HG03108 (cell line): Measurements from ENCODE around the gene RACK1.
"Not testable (repeated sequence)": the region's sequence is repeated elsewhere in the genome, so short reads cannot be mapped to it uniquely, and the experiment has no call there.

ENCODE experiments used
- ATAC-seq: cut with Tn5 transposase; IDR thresholded peaks from one replicate; pipeline ENCODE4 v1.9.1; 2021; ENCODE audit warnings: moderate library complexity; ENCODE audit not compliant: unreplicated experiment

RACK1 gene

DNA sequence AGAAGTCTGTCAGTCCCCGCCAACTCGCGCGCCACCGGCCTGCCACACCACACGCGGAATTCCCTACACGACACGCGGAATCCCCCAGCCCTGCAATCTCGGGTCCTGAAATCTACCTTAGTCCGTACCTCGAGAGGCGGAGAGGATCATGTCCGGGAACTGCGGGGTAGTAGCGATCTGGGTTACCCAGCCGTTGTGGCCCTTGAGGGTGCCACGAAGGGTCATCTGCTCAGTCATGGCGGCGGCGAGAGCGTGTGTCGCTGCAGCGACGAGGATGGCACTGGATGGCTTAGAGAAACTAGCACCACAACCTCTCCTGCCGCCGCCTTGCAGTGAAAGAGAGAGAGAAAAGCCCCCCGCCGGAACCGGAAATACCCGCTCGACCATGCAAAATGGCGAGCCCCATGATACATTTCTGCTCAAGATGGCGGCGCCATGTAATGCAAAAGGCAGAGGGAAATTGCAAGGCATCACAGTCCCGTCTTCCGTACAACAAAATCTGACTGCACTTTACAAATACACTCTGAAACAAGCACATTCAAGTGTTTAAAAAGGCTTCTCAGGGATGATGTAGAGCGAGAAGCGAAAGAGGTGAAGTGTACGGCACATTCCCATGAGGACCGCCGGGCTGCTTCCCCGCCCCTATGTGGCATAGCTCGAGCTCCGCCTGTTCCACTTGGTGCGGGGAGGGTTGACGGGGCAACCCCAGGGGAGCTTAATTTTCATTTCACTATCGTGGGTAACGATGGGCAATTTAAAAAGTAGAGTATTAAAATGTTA, at the start of gene RACK1:
TSS of gene RACK1 (minus strand) at position 343 of the 780 bp plus-strand sequence. CDS start at position 237, 106 bp downstream.
- ATAC-seq = peak; percentile 62

DNA sequence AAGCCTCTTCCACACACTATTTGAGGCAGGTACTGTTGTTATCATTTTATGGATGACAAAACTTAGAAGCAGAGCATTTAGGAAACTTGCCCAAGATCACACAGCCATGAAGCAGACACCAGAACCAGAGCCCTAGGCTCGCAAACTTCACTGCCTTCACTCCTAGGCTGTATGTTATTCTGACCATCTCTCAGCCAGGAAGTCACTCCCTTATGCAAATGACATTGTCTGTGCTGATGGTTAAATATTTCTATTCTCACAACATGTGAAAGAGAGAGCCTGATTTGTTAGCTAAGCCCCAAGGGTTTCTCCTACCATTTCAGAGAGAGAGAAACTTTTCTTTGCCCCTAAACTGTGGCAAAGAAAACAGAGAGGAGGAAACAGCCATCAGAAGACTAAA, 43.6 kb upstream of the RACK1 start:
- peak; percentile 76 for ATAC-seq

DNA sequence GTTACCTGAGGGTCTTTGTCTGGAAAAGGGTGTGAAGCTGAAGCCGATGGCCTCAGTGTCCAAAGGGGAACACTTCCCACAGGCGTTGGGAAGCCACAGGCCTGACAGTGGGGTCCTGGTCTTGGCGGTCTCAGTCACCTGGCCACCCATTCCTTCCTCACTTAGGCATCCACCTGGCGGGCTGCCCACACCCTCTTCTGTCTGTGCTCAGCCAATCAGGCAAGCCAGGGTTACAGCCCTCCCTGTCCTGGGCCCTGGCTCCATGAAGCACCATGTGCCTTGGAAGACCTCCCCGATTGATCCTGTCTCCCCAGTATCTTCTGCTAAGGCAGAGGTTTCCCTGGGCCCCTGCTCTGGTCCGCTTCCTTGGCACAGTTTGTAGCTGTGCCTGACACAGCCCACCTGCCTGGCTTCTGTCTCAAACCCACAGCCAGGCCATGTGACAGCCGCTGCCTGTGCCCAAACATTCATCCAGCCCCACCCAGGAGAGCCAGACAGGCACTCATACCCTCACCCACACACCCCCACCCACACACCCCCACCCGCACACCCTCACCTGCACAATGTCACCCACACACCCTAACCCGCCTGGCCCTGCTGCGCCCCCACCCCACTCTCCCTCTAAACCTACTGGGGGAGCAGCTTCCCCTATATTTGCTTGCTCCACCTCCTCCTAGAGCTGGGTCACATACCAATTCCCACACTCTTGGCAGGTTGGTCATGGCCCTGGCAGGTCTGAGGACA, 42.4 kb upstream of the RACK1 start:
- not testable (repeated sequence) for ATAC-seq

DNA sequence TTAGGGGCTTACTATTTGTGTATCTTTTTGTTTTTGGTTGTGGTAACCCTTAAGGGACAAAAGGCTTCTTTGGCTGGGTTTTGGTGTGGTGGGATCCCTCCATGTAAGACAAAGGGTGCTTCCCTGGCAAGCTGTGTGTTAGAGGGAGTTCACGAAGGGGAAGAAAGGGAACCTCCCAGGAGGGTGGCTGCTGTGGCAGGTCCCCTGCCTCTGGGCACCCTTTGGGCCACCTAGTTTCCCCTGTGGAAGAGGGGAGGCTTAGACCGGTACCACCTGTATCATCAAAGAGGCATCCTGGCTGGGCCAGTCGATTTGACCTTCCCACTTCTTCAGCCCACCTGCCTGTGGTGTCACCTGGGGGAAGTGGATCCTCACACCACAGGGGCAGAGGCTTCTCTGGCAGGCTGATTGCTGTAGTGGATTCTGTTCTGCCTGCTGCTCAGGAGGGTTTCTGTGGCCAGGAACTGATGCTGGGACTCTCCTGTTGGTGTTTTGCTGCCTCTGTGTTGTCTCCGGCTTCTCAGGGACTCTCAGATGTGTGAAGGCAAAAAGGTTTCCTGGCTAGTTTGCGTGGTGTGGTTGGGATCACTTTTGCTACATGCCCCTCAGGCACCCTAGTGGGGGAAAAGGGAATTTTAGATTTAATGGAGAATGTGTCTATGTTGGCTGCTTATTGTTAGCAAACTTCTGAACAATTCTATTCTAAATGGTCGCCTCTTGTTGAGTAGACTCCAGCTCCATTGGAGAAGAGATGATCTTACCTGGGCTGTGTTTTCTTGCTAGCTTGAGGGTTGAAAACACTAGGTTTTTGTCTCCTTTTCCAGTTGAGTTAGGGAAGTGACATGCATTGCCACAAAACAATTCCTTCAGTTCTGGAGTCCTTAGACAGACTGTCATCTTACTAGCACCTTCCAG, 40.4 kb upstream of the RACK1 start:
- not testable (repeated sequence) for ATAC-seq

DNA sequence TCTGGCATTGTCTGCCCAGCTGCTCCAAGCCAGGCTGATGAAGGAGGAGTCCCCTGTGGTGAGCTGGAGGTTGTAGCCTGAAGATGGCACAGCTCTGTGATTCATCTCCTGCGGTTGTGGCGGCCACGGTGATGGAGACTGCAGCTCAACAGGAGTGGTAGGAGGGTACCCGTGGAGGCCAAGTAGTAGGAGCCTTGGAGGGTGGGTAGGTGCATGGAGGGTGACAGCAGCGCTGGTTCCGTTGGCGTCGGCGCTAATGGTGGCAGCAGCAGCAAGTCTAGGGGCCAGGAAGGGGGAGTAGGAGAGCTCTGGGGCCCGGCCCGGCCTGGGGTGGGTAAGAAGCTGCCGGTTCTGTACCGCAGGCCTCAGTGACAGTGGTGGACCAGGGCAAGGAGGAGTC, 39.6 kb upstream of the RACK1 start:
- no peak for ATAC-seq

DNA sequence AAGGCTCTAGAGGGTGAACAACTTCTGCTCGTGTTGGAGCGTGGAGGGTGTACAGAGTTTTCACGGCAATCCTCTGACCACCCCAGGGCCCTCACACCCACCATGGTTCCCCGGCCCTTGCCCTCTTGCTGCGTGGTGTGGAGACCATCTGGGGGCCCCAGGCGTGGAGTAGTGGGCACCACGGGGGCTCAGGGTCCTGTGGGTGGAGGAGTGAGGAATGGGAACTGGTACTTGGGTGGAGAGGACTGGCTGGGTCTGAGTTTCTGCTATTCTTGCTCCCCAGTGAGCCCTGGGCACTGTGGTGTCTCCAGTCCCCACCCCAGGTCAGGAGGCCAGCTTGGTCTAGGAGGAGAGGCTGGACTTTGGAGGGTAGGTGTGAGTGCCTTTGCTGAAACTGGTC, 39.2 kb upstream of the RACK1 start:
- no peak for ATAC-seq

DNA sequence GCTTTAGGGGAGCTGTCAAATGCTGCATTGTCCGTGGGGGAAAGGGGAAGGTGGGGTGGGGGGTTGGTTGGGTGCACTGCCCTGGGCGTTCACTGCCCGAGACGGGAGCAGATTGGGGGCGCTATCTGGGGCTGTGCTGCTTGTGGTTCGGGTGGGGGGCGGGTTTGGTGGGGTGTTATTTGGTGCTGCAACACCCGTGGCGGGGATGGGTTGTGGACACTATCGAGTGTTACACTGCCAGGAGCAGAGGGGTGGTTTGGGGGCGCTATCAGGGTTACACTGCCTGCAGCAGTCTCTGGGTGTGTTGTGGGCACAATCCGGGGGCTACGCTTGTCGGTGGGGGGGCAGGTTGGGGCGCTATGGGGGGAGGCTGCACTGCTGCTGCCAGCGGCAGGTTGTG, 38.7 kb upstream of the RACK1 start:
- not testable (repeated sequence) for ATAC-seq

DNA sequence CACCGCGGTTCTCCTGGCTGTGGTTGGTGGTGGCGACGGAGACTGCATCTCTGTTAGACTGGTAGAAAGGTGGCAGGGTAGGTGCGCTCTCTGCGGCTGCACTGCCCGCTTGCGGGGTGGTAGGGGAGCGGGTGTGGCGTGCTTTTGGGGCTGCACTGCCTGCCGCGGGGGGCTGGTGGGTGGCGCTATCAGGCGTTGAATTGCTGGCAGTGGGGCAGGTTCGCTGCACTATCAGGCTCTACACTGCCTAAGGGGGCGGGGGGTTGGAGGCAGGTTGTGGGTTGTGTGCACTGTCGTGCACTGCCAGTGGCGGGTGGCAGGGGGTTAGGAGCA, 38.2 kb upstream of the RACK1 start:
- no peak for ATAC-seq

DNA sequence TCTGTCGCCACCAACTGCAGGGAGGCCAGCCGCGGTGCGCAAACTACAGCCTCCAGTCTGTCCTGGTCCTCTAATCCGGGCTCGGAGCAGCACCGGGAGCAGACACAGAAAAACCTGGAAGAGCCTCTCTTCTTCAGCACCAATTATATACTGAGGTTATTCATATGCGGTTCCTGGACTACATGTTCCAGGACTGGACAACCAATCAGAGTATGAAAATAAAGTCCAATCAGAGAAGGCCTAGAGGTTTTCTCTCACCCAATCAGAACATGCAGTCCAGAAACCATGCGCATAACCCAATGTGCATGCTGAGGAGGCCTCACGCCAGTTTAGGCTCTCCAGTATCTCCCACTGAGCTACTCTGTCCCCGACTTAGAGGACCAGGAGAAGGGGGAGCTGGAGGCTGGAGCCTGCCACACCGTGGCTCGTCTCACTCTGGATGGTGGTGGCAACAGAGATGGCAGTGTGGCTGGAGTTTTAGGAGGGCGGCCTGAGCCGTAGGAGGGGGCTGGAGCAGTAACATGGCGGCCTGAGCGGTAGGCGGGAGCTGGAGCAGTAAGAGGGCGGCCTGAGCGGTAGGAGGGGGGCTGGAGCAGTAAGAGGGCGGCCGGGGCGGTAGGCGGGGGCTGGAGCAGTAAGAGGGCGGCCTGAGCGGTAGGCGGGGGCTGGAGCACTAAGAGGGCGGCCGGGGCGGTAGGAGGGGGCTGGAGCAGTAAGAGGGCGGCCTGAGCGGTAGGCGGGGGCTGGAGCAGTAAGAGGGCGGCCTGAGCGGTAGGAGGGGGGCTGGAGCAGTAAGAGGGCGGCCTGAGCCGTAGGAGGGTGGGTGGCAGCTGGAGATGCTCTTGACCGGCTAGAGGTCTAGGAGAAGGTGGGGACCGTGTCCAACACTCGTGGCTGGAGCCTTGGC, 37.6 kb upstream of the RACK1 start:
- ATAC-seq = no peak

DNA sequence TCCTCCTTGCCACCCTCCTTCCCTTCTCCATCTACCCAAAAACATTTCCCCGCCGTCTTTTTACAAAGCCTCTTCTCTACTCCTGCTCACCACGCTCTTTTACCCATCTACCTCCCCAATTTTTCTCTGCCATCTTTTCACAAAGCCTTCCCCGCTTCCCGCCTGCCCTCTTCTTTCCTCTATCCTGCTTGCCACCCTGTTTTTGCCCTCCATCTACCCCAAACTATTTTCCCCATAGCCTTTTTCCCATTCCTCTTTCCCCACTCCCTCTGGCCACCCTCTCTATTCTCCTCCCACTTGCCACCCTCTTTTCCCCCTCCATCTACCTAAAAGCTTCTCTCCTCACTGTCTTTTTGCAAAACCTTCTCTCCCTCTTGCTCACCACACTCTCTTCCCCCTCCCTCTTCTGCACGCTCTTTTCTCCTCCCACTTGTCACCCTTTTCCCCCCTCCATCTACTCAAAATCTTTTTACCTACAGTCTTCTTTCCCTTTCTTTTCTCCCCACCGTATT, 36.6 kb upstream of the RACK1 start:
- ATAC-seq = no peak

DNA sequence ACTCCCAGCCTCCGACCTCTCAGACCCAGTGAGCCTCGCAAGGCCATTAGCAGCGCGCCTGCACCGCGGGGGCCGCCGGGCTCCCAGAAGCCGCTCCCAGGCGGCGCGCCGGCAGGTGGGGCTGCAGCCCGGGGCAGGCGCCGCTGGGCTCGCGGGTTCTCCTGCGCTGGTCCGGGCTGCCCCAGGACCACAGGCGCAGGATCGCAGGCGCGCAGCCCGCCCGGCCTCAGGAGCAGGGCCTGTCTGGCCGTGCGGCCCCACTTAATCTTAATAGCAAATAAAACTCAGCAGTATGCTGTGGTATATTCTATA, 29.7 kb upstream of the RACK1 start:
- ATAC-seq = not testable (repeated sequence)

DNA sequence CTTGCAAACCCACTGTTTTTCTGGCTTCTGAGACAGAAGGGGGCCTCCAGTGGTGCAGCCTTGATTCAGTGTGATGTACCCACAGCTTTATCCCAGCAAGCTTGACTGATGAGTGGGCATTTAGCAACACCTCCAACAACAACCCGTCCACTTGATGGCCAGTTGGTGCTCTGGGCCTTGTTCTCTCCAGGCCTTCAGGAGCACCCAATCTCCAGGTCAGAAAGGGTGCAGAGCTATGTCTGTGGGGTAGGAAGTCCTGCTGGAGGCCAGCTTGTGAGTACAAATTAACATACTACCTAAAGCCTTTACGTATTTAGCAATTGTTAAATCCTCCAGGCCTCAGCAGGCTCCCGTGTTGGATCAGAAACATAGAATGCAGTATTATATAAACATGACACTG, 27.4 kb upstream of the RACK1 start:
- no peak for ATAC-seq

DNA sequence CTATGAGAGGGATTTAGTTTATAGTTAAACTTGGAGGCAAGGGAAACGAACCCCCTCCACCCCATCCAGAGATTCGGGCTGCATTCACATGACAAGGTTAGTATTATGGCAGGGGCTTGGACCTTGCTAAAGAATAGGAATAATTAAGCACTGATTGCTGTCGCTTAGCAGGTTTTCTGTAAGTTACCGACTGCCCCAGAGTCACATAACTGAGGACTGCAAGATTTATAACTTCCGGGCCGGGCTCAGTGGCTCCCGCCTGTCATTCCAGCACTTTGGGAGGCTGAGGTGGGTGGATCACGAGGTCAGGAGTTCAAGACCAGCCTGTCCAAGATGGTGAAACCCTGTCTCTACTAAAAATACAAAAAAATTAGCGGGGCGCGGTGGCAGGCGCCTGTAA, 24.2 kb upstream of the RACK1 start:
- ATAC-seq = not testable (repeated sequence)

DNA sequence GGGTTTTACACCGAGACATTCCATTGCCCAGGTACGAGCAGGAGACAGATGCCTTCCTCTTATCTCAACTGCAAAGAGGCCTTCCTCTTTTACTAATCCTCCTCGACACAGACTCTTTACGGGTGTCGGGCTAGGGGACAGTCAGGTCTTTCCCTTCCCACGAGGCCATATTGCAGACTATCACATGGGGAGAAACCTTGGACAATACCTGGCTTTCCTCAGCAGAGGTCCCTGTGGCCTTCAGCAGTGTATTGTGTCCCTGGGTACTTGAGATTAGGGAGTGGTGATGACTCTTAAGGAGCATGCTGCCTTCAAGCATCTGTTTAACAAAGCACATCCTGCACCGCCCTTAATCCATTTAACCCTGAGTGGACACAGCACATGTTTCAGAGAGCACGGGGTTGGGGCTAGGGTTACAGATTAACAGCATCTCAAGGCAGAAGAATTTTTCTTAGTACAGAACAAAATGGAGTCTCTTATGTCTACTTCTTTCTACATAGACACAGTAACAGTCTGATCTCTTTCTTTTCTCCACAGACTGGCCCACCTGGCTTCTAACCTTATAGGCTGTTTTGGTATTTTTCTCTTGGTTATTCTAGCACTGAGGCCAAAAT, 23.7 kb upstream of the RACK1 start:
- not testable (repeated sequence) for ATAC-seq

DNA sequence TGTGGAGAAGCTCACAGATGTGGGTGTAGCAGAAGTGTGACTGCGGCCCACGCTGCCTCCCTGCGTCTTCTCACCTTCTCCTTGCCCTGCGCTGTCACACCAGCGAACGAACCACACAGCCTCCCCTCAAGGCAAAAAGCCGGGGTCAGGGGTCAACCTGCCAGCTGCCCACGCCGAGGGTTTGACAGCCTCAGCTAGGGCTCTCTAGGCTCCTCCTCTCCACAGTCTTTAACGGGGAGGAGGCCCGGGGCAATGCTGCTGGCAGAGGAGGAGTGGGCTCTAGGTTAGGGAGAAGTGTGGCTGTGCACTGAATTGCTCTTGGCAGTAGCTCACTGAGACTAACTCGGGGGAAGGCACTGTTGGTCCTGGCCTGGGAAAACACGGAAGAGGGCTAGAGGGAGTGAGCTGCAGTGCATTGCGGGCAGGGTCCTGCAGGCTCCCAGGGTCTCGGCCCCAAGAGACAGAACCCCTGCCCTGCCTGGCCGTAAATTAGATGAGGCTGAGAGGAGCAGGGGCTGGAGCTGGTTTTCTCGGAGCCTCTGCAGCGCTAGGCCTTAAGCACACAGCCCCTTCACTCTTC, 21.5 kb upstream of the RACK1 start:
- no peak for ATAC-seq

DNA sequence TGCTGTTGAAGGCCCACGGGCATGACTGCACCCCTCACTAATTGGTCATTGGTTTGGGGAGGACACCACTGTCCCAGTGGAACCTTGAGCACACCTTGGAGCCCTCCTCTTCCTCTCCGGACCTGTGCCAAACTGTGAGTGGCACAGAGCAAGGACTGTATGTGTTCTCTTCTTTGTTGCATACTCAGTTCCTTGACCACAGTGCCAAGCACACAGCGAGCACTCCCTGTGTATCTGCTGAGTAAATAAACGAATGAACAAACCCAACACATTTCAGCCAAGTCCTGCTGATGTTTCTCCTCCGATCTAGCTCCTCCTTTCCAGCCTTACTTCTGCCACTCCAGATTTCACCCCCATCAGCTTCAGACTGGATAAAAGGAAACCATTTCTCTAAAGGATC, 19.9 kb upstream of the RACK1 start:
- no peak for ATAC-seq

DNA sequence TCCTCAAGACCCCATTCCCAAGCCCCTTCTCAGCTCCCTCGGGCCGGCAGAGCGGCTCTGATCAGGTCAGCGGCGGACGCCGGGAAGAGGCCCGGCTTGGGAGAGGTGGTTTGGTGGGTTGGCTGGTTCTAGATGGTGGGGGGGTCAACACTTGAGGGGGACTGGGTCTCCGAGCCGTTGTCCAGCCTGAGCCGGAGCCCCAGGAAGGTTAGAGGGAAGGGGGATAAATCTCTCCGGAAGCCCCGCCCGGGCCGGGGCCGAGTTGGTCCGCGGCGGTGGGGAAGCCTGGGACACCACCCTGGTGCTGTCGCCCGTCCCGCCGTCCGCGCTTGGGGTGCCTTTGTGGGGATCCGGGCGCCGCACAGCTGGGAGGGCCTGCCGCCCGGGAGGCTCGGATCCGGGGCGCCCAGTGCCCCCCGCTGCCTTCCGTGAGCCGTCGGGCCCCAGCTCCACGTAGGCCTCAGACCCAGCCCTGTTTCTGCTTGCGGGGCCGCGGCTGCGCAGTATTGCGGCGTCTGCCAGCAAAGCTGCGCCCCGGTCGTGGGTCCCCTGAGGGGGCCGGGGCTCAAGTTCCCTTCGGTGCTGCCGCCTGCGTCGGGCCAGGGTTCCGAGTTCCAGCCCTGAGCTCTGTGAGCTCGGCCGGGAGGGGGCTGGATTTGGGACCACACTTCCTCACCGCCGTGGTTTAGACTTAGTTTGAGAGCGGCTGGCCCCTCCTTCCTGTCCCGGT, 17.8 kb upstream of the RACK1 start:
- peak; percentile 40 for ATAC-seq

DNA sequence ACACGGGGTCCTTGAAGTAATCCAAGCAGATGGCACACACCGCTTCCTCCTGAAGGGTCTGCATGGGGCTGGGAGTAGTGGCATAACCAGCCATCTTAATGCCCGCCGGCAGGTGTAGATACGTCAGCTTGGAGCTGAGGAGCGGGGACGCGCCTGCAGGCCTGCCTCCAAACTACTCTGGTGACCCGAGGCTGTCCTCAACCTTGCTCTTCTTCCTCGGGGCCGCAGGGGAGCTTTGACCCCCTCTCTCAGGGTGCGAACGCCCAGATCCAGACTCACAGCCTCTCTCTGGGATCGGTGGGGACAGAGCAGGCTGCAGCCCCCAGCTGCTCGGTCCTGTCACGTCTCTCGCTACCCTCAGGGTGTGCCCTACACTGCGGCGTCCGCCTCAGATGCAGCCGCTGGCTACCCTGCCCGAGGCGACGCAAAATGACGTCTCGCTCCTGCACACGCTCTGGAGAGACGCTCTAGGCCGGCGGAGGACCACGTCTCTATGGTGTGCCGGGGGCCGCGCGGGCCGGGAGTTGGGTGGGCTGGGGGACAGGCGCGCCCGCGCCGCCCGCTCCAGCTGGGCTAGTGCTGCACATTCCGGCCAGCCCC, 17.1 kb upstream of the RACK1 start, which contains the start of gene TRIM52:
TSS of gene TRIM52 (minus strand) at position 424 of the 600 bp plus-strand sequence. CDS start at position 94, 330 bp downstream.
- ATAC-seq = peak; percentile 74
